CD14-positive monocyte (primary cell): ENCODE data around the gene MORN3. TPM values are rescaled to one million over a fixed set of nuclear protein-coding genes. Genes with fewer than 3 reads are reported as not detected.

Experiments used
- DNase-seq, 3 donors: peaks; one replicate each; pipeline ENCODE4 v3.0.0-alpha.2; 2011 to 2022
- H2AFZ ChIP-seq: 2 replicates; pipeline ENCODE4 v1.6.0; 2012; ENCODE audit warnings: mild to moderate bottlenecking, low read depth, low read length, inconsistent platforms; ENCODE audit not compliant: insufficient read depth, poor library complexity, severe bottlenecking
- H3K27ac ChIP-seq, 2 donors: 1 replicate in 1 of 2; 2 replicates in 1 of 2; pipeline ENCODE4 v1.5.1; 2012 to 2013; ENCODE audit warnings: low read length in 2 of 2, control low read depth in 1 of 2, inconsistent platforms in 1 of 2, low read depth in 1 of 2, mild to moderate bottlenecking in 1 of 2
- H3K27me3 ChIP-seq, 2 donors: one replicate each; pipeline versions ENCODE4 v1.6.0 to v1.6.1; 2011 to 2013; ENCODE audit warnings: low read length in 2 of 2; ENCODE audit not compliant: control insufficient read depth in 2 of 2, insufficient read depth in 2 of 2
- H3K36me3 ChIP-seq, 2 donors: replicated peaks in 1 of 2; 1 replicate in 1 of 2; 2 replicates in 1 of 2; pipeline versions ENCODE4 v1.5.1 to v1.6.1; 2012 to 2013; ENCODE audit warnings: low read length in 2 of 2, control low read depth in 1 of 2, inconsistent platforms in 1 of 2, mild to moderate bottlenecking in 1 of 2; ENCODE audit not compliant: insufficient read depth in 2 of 2, control insufficient read depth in 1 of 2
- H3K4me1 ChIP-seq, 2 donors: 1 replicate in 1 of 2; 2 replicates in 1 of 2; pipeline versions ENCODE4 v1.5.1 to v1.6.1; 2012 to 2013; ENCODE audit warnings: low read length in 2 of 2, control low read depth in 1 of 2, inconsistent platforms in 1 of 2, mild to moderate bottlenecking in 1 of 2, moderate library complexity in 1 of 2; ENCODE audit not compliant: insufficient read depth in 2 of 2, control insufficient read depth in 1 of 2
- H3K4me2 ChIP-seq: replicated peaks from 2 replicates; pipeline ENCODE3; 2012; ENCODE audit warnings: low read length, moderate library complexity, mild to moderate bottlenecking; ENCODE audit not compliant: poor library complexity, severe bottlenecking; ENCODE audit errors: extremely low read depth
- H3K4me3 ChIP-seq, 3 experiments: fragments of 200-600 bp in 1 of 3; sonication (generic) in 1 of 3; replicated peaks in 1 of 3; 1 replicate in 2 of 3; 2 replicates in 1 of 3; pipeline ENCODE4 v1.5.1; 2011 to 2013; ENCODE audit warnings: low read length in 3 of 3, mild to moderate bottlenecking in 3 of 3, control low read depth in 2 of 3, low read depth in 2 of 3, inconsistent platforms in 1 of 3, moderate library complexity in 1 of 3
- H3K79me2 ChIP-seq: 2 replicates; pipeline ENCODE4 v1.6.0; 2012; ENCODE audit warnings: mild to moderate bottlenecking, control low read depth, inconsistent platforms, low read length, moderate library complexity; ENCODE audit not compliant: insufficient read depth
- H3K9ac ChIP-seq: 2 replicates; pipeline ENCODE4 v1.6.0; 2017; ENCODE audit warnings: low read length, mild to moderate bottlenecking; ENCODE audit not compliant: insufficient read depth, poor library complexity, severe bottlenecking
- H3K9me3 ChIP-seq, 2 donors: replicated peaks in 1 of 2; 1 replicate in 1 of 2; 2 replicates in 1 of 2; pipeline versions ENCODE4 v1.5.1 to v1.6.1; 2012 to 2013; ENCODE audit warnings: low read length in 2 of 2, control low read depth in 1 of 2; ENCODE audit not compliant: control insufficient read depth in 1 of 2, insufficient read depth in 1 of 2
- H4K20me1 ChIP-seq: 2 replicates; pipeline ENCODE4 v1.6.0; 2012; ENCODE audit warnings: mild to moderate bottlenecking, low read length, control low read depth, moderate library complexity; ENCODE audit not compliant: insufficient read depth
- H3K27ac Mint-ChIP-seq, 7 donors: one replicate each; pipeline ENCODE4 v1.8.0; 2020; ENCODE audit warnings: mild to moderate bottlenecking in 7 of 7, mixed read lengths in 7 of 7, moderate library complexity in 6 of 7, inconsistent platforms in 2 of 7
- H3K27me3 Mint-ChIP-seq, 3 donors: one replicate each; pipeline ENCODE4 v1.8.0; 2021 to 2022; ENCODE audit warnings: low read depth in 3 of 3, mild to moderate bottlenecking in 3 of 3, mixed read lengths in 3 of 3, moderate library complexity in 3 of 3, inconsistent platforms in 1 of 3
- H3K36me3 Mint-ChIP-seq, 2 donors: one replicate each; pipeline ENCODE4 v1.8.0; 2020; ENCODE audit warnings: mixed read lengths in 2 of 2, inconsistent platforms in 1 of 2, mild to moderate bottlenecking in 1 of 2
- H3K4me1 Mint-ChIP-seq: one replicate; pipeline ENCODE4 v1.8.0; 2020; ENCODE audit warnings: mild to moderate bottlenecking, mixed read lengths
- H3K4me3 Mint-ChIP-seq, 2 donors: one replicate each; pipeline ENCODE4 v1.8.0; 2020; ENCODE audit warnings: mild to moderate bottlenecking in 2 of 2, mixed read lengths in 2 of 2, moderate library complexity in 1 of 2
- H3K9me3 Mint-ChIP-seq, 7 donors: one replicate each; pipeline ENCODE4 v1.8.0; 2020 to 2022; ENCODE audit warnings: mixed read lengths in 7 of 7, mild to moderate bottlenecking in 6 of 7, moderate library complexity in 6 of 7, inconsistent platforms in 2 of 7
- CTCF ChIP-seq: fragments of 200-600 bp; IDR thresholded peaks from one replicate; pipeline ENCODE4 v1.8.0; 2022; ENCODE audit warnings: antibody characterized with exemption, mild to moderate bottlenecking
- WGBS: methylation state at CpG from one replicate; pipeline ENCODE4 v1.1.5; 2013; ENCODE audit warnings: missing lambda C conversion rate; ENCODE audit not compliant: insufficient coverage; 5-methylcytosine and 5-hydroxymethylcytosine counted together
- intact Hi-C, 2 donors: fragments of 100-400 bp; cut with micrococcal nuclease; formaldehyde crosslinking; loops; one replicate each; pipeline versions ENCODE4 v1.15.0 to v1.15.1; 2023
- polyA plus RNA-seq, 3 donors: library from polyadenylated mRNA; depleted of rRNA in 1 of 3; unstranded in 2 of 3; stranded (reverse) in 1 of 3; fragments of 300-500 nt in 2 of 3; fragments of >200 nt in 1 of 3; fragmentation: Illumina TruSeq in 2 of 3; gene quantifications; 1 replicate in 2 of 3; 2 replicates in 1 of 3; pipeline ENCODE4 v1.2.3, GENCODE V29; 2012 to 2021

MORN3 gene
- polyA plus RNA-seq, 3 donors, result 0.17 TPM; not detected in 2

GRCh38 chr12:121713793-121714192 is 44.3 kb upstream of the MORN3 start:
- H4K20me1 ChIP-seq, result no peaks in the 10 kb centered on the region
- peak overlapping the region; percentile 91 to 95 for H3K4me3 Mint-ChIP-seq
- H3K9ac ChIP-seq, result no peak overlapping the region
- peaks cover 32% of the 10 kb centered on the region for H3K4me1 Mint-ChIP-seq
- H3K9me3 ChIP-seq, result no peaks in the 10 kb centered on the region
- intact Hi-C loops, result loop anchor here in 1 of 2 donors (10.0 kb wide), 1 partner anchor 171 kb away; the partner anchor contains the start of gene PSMD9
- peaks cover 4% of the 10 kb centered on the region for H3K79me2 ChIP-seq
- no peaks in the 10 kb centered on the region for H3K36me3 ChIP-seq
- H3K27me3 ChIP-seq, result no peaks in the 10 kb centered on the region
- DNase-seq, result no peak
- peaks cover 18 to 28% of the 10 kb centered on the region in 2 donors for H3K4me1 ChIP-seq
- peaks cover 0 to 2% (median 0%) of the 10 kb centered on the region in 7 donors for H3K9me3 Mint-ChIP-seq
- H3K27ac ChIP-seq, result no peak overlapping the region
- peak overlapping the region in 4 of 7 donors; percentile 6 to 59 (median 50) for H3K27ac Mint-ChIP-seq
- 76% methylated on average over 5 of the region's 6 CpGs for WGBS
- no peaks in the 10 kb centered on the region for H3K36me3 Mint-ChIP-seq
- peak overlapping the region; percentile 99 for H3K4me2 ChIP-seq
- TF ChIP-seq CTCF, result no peak
- H2AFZ ChIP-seq, result peak overlapping the region; percentile 97
- peaks cover 2 to 8% (median 4%) of the 10 kb centered on the region in 3 donors for H3K27me3 Mint-ChIP-seq
- peak overlapping the region in 1 of 3 experiments; percentile 94 for H3K4me3 ChIP-seq

GRCh38 chr12:121713257-121713777 is 43.9 kb upstream of the MORN3 start:
- Histone ChIP-seq H3K9me3 (no peaks in the 10 kb centered on the region), H4K20me1 (no peaks in the 10 kb centered on the region), H3K27me3 (no peaks in the 10 kb centered on the region), H3K4me3 (peak overlapping the region; percentile 53 to 97 (median 94)), H3K4me1 (peaks cover 18 to 28% of the 10 kb centered on the region in 2 donors), H3K9ac (peak overlapping the region; percentile 70), H3K36me3 (no peaks in the 10 kb centered on the region), H3K79me2 (peaks cover 4% of the 10 kb centered on the region), H3K4me2 (peak overlapping the region; percentile 99), H3K27ac (peak overlapping the region in 1 of 2 donors; percentile 86), H2AFZ (peak overlapping the region; percentile 97)
- WGBS, result 24% methylated on average over 10 of the region's 14 CpGs
- Mint-ChIP-seq H3K4me1 (peaks cover 32% of the 10 kb centered on the region), H3K27me3 (peaks cover 2 to 8% (median 4%) of the 10 kb centered on the region in 3 donors), H3K4me3 (peak overlapping the region; percentile 91 to 95), H3K9me3 (no peaks in the 10 kb centered on the region), H3K27ac (peak overlapping the region; percentile 6 to 82 (median 59)), H3K36me3 (no peaks in the 10 kb centered on the region)
- intact Hi-C loops, result loop anchor here in 1 of 2 donors (10.0 kb wide), 1 partner anchor 171 kb away; the partner anchor contains the start of gene PSMD9
- peak in 1 of 3 donors; percentile 8 for DNase-seq
- TF ChIP-seq CTCF, result no peak
